Measurements from ENCODE around the gene ADAM10. TPM values are rescaled to one million over a fixed set of nuclear protein-coding genes. Genes with fewer than 3 reads are reported as not detected.

Gene ADAM10
- total RNA-seq, 1 experiment from 2014 or later, result 133 TPM

DNA sequence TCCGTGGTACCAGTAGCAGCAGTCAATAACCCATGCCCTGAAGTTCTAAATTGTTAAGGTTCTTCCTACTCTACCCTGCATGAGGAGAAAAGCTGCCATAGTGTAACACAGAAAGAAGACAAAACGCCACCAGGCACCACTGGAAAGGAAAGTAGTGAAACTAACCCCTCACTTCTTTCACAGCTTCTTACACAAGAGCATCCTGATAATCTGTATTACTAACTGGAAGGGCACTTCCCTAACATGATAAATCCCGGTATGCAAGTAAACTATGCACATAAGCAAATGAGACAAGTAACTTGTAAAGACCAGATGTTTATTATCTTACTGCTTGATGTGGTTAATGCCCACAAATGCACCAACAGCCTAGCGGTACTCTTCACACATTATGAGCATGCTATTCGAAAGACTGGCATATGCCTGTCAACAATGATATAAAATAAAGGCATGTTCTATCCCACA, 141.3 kb downstream of the ADAM10 start (continued):
- TF ChIP-seq, protein P1, sequence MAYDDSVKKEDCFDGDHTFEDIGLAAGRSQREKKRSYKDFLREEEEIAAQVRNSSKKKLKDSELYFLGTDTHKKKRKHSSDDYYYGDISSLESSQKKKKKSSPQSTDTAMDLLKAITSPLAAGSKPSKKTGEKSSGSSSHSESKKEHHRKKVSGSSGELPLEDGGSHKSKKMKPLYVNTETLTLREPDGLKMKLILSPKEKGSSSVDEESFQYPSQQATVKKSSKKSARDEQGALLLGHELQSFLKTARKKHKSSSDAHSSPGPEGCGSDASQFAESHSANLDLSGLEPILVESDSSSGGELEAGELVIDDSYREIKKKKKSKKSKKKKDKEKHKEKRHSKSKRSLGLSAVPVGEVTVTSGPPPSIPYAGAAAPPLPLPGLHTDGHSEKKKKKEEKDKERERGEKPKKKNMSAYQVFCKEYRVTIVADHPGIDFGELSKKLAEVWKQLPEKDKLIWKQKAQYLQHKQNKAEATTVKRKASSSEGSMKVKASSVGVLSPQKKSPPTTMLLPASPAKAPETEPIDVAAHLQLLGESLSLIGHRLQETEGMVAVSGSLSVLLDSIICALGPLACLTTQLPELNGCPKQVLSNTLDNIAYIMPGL (CRISPR knock-in tag; IDR thresholded peaks at IDR 0.05), result no peak
- TF ChIP-seq, protein P2, sequence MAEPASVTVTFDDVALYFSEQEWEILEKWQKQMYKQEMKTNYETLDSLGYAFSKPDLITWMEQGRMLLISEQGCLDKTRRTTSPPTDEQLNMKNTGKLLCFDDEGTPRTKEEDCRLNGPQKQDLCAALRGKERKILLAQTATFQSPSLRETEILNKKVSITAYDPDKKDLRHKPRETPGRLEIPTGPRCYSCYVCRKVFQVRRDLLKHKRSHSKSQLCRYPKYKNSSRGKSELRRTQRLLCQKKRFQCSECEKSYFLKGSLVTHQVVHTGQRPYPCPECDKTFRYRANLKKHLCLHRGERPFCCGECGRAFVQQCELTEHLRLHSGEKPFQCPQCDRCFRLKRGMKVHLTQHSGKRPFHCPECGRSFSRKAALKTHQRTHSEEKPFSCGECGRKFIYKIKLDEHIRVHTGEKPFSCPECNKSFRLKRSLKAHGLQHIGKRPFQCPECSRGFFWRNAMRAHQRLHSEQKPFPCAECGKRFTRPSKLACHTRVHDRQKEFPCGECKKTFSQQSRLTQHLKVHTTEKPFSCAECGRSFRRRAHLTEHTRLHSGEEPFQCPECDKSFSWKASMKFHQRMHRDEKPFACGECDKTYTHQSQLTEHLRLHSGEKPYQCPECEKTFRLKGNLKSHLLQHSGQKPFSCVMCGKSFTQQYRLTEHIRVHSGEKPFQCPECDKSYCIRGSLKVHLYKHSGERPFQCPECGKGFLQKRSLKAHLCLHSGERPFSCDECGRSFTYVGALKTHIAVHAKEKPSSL (CRISPR knock-in tag; conservative IDR thresholded peaks at IDR 0.05), result no peak
- TF ChIP-seq CREM (CRISPR knock-in tag; IDR thresholded peaks at IDR 0.05) (no peak), NR2C2 (CRISPR knock-in tag; IDR thresholded peaks at IDR 0.05) (no peak), ZNF423 (CRISPR knock-in tag; IDR thresholded peaks at IDR 0.05) (no peak), JAZF1 (CRISPR knock-in tag; IDR thresholded peaks at IDR 0.05) (no peak), ETV6 (CRISPR knock-in tag; IDR thresholded peaks at IDR 0.05) (no peak), CREB1 (CRISPR knock-in tag; IDR thresholded peaks at IDR 0.05) (no peak)
- TF ChIP-seq, protein P3, sequence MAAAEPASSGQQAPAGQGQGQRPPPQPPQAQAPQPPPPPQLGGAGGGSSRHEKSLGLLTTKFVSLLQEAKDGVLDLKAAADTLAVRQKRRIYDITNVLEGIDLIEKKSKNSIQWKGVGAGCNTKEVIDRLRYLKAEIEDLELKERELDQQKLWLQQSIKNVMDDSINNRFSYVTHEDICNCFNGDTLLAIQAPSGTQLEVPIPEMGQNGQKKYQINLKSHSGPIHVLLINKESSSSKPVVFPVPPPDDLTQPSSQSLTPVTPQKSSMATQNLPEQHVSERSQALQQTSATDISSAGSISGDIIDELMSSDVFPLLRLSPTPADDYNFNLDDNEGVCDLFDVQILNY (CRISPR knock-in tag; IDR thresholded peaks at IDR 0.05), result no peak
- TF ChIP-seq, protein P4, sequence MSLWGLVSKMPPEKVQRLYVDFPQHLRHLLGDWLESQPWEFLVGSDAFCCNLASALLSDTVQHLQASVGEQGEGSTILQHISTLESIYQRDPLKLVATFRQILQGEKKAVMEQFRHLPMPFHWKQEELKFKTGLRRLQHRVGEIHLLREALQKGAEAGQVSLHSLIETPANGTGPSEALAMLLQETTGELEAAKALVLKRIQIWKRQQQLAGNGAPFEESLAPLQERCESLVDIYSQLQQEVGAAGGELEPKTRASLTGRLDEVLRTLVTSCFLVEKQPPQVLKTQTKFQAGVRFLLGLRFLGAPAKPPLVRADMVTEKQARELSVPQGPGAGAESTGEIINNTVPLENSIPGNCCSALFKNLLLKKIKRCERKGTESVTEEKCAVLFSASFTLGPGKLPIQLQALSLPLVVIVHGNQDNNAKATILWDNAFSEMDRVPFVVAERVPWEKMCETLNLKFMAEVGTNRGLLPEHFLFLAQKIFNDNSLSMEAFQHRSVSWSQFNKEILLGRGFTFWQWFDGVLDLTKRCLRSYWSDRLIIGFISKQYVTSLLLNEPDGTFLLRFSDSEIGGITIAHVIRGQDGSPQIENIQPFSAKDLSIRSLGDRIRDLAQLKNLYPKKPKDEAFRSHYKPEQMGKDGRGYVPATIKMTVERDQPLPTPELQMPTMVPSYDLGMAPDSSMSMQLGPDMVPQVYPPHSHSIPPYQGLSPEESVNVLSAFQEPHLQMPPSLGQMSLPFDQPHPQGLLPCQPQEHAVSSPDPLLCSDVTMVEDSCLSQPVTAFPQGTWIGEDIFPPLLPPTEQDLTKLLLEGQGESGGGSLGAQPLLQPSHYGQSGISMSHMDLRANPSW (CRISPR knock-in tag; conservative IDR thresholded peaks at IDR 0.05; ENCODE audit: low read depth), result no peak
- TF ChIP-seq, protein P5, sequence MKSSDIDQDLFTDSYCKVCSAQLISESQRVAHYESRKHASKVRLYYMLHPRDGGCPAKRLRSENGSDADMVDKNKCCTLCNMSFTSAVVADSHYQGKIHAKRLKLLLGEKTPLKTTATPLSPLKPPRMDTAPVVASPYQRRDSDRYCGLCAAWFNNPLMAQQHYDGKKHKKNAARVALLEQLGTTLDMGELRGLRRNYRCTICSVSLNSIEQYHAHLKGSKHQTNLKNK (CRISPR knock-in tag; IDR thresholded peaks at IDR 0.05), result no peak

DNA sequence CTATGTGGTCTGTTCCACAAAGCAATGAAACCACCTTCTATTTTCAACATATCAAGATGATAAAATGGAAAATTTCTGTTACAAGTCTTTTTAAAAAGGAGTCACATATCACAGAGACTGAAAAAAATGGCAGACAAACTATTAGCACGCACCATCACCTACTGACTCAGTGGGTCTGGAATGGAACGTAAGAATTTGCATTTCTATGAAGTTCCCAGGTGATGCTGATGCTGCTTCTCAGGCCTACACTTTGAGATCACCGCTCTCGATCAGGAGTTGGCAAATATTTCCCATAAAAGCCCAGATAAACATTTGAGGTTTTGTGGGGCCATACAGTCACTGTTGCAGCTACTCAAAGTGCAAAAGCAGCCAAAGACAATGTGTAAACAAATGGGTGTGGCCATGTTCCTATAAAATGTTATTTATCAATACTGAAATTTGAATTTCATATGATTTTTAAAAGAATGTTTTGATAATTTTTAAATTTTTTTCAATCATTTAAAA, 142.9 kb downstream of the ADAM10 start:
- POLR2A ChIA-PET, result no interaction called here
- H3K4me3 Mint-ChIP-seq, result no peak overlapping the region
- TF ChIP-seq ZNF317 (CRISPR knock-in tag; IDR thresholded peaks at IDR 0.05; ENCODE audit: borderline replicate concordance, low read depth), result no peak
- TF ChIP-seq, protein P6, sequence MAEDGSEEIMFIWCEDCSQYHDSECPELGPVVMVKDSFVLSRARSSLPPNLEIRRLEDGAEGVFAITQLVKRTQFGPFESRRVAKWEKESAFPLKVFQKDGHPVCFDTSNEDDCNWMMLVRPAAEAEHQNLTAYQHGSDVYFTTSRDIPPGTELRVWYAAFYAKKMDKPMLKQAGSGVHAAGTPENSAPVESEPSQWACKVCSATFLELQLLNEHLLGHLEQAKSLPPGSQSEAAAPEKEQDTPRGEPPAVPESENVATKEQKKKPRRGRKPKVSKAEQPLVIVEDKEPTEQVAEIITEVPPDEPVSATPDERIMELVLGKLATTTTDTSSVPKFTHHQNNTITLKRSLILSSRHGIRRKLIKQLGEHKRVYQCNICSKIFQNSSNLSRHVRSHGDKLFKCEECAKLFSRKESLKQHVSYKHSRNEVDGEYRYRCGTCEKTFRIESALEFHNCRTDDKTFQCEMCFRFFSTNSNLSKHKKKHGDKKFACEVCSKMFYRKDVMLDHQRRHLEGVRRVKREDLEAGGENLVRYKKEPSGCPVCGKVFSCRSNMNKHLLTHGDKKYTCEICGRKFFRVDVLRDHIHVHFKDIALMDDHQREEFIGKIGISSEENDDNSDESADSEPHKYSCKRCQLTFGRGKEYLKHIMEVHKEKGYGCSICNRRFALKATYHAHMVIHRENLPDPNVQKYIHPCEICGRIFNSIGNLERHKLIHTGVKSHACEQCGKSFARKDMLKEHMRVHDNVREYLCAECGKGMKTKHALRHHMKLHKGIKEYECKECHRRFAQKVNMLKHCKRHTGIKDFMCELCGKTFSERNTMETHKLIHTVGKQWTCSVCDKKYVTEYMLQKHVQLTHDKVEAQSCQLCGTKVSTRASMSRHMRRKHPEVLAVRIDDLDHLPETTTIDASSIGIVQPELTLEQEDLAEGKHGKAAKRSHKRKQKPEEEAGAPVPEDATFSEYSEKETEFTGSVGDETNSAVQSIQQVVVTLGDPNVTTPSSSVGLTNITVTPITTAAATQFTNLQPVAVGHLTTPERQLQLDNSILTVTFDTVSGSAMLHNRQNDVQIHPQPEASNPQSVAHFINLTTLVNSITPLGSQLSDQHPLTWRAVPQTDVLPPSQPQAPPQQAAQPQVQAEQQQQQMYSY (CRISPR knock-in tag; IDR thresholded peaks at IDR 0.05), result no peak
- TF ChIP-seq OVOL2 (CRISPR knock-in tag; IDR thresholded peaks at IDR 0.05; ENCODE audit: borderline replicate concordance), result no peak
- TF ChIP-seq, protein P7, sequence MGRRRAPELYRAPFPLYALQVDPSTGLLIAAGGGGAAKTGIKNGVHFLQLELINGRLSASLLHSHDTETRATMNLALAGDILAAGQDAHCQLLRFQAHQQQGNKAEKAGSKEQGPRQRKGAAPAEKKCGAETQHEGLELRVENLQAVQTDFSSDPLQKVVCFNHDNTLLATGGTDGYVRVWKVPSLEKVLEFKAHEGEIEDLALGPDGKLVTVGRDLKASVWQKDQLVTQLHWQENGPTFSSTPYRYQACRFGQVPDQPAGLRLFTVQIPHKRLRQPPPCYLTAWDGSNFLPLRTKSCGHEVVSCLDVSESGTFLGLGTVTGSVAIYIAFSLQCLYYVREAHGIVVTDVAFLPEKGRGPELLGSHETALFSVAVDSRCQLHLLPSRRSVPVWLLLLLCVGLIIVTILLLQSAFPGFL (CRISPR knock-in tag; IDR thresholded peaks at IDR 0.05; ENCODE audit: borderline replicate concordance), result no peak
- TF ChIP-seq HMGA2 (CRISPR knock-in tag; IDR thresholded peaks at IDR 0.05), result no peak
- TF ChIP-seq, protein P8, sequence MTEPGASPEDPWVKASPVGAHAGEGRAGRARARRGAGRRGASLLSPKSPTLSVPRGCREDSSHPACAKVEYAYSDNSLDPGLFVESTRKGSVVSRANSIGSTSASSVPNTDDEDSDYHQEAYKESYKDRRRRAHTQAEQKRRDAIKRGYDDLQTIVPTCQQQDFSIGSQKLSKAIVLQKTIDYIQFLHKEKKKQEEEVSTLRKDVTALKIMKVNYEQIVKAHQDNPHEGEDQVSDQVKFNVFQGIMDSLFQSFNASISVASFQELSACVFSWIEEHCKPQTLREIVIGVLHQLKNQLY (CRISPR knock-in tag; IDR thresholded peaks at IDR 0.05), result no peak
- TF ChIP-seq SOX15 (CRISPR knock-in tag; IDR thresholded peaks at IDR 0.05), result no peak
- no peak for TF ChIP-seq GABPB1 (CRISPR knock-in tag; IDR thresholded peaks at IDR 0.05)
- TF ChIP-seq IRF2 (CRISPR knock-in tag; IDR thresholded peaks at IDR 0.05; ENCODE audit: borderline replicate concordance, low read depth), result no peak
- no peak for TF ChIP-seq NFATC4 (CRISPR knock-in tag; IDR thresholded peaks at IDR 0.05)
- no peak for TF ChIP-seq ETV6 (CRISPR knock-in tag; IDR thresholded peaks at IDR 0.05)
- TF ChIP-seq ZNF138 (CRISPR knock-in tag; conservative IDR thresholded peaks at IDR 0.05), result no peak
- H3K4me1 Mint-ChIP-seq, result peaks cover 15% of the 10 kb centered on the region
- no peak overlapping the region for H3K27ac Mint-ChIP-seq
- no peak for DNase-seq (ENCODE audit: low spot score)
- no peaks in the 10 kb centered on the region for H3K9me3 Mint-ChIP-seq
- peaks cover 14% of the 10 kb centered on the region for H3K36me3 Mint-ChIP-seq
- CTCF ChIA-PET, result no interaction called here
- ATAC-seq, result no peak
- no peaks in the 10 kb centered on the region for H3K27me3 Mint-ChIP-seq (ENCODE audit: low read depth)
